Tibial nerve (tissue), 3 donors: Measurements from ENCODE around the gene FAM181B.

Source experiments
- POLR2A ChIP-seq, 2 donors: fragments of 450-650 bp; IDR thresholded peaks; one replicate each; pipeline ENCODE4 v1.6.1; 2017; ENCODE audit warnings: antibody characterized with exemption in 2 of 2, mild to moderate bottlenecking in 2 of 2, moderate library complexity in 2 of 2
- TF ChIP-seq, protein P1 (sequence below), 5 experiments: fragments of 200-600 bp in 3 of 5; fragments of 450-650 bp in 2 of 5; sonication (generic) in 3 of 5; IDR thresholded peaks; one replicate each; pipeline ENCODE4 v1.5.1; 2016 to 2019; ENCODE audit warnings: antibody characterized with exemption in 5 of 5, mild to moderate bottlenecking in 3 of 5, moderate library complexity in 2 of 5

GRCh38 chr11:82701847-82702520 lies 31.7 kb downstream of the FAM181B start:
- TF ChIP-seq, protein P1, sequence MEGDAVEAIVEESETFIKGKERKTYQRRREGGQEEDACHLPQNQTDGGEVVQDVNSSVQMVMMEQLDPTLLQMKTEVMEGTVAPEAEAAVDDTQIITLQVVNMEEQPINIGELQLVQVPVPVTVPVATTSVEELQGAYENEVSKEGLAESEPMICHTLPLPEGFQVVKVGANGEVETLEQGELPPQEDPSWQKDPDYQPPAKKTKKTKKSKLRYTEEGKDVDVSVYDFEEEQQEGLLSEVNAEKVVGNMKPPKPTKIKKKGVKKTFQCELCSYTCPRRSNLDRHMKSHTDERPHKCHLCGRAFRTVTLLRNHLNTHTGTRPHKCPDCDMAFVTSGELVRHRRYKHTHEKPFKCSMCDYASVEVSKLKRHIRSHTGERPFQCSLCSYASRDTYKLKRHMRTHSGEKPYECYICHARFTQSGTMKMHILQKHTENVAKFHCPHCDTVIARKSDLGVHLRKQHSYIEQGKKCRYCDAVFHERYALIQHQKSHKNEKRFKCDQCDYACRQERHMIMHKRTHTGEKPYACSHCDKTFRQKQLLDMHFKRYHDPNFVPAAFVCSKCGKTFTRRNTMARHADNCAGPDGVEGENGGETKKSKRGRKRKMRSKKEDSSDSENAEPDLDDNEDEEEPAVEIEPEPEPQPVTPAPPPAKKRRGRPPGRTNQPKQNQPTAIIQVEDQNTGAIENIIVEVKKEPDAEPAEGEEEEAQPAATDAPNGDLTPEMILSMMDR (IDR thresholded peaks at IDR 0.05), result peak in 4 of 5 experiments; percentile 26 to 49 (median 39)
- no peak for TF ChIP-seq POLR2A (IDR thresholded peaks at IDR 0.05)
